GM19438 (cell line): ENCODE measurements around the gene BRME1.
"Not testable (repeated sequence)": the region's sequence is repeated elsewhere in the genome, so short reads cannot be mapped to it uniquely, and the experiment has no call there.

Experiments
- ATAC-seq: cut with Tn5 transposase; IDR thresholded peaks from one replicate; pipeline ENCODE4 v1.9.1; 2021; ENCODE audit warnings: low read depth; ENCODE audit not compliant: unreplicated experiment

The BRME1 gene

DNA sequence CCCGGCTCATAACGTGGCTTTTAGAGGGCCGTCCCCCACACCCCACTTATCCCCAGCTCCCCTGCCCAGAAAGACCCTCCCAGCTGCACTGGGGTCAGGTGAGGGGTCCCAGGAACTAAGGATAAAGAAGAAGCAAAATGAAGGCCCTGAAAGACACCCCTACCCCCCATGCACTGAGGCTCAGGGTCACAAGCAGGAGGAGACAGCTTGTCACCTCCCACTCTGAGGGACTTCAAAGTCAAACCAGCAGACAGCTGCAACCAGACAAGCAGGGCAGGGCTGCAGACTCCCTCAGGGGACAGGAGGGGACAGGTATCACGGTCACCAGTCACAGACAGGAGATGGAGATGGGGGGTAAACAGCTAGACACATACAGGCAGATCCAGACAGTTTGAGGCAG is 35.0 kb downstream of the BRME1 start:
- ATAC-seq = no peak

DNA sequence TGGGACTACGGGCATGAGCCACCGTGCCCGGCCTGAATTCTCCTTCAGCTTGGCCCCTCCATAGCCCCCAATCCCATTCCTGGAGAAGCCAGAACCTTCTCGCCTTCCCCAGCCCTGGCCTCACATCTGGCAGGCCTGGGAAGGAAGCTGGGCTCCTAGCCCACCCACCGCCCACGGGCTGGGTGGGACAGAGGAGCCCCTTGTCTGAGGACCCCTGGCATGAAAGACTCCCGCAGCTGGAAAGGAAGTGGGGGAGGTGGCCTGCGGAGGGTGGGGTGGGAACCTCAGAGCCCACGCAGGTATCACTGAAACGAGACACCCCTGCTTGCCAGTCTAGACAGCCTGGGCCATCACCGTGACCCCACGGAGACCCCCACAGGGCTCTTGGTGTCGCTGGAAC is 36.6 kb downstream of the BRME1 start:
- ATAC-seq = no peak

DNA sequence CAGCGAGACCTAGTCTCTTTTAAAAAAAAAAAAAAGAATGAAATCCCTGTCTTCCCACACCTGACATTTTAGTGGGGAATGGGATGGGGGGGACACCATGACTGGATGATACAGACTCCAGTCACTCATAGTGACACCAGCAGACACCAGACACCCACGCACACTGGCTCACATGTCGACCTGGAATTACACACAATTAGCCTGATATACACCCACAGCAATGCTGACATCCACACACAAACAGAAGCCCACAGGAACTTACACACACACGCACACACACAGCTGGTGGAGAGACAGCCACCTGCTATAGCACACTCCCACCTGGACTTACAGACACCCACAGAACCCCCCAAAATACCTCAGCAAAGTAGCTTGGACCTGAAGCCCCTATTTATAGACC is 37.3 kb downstream of the BRME1 start:
- ATAC-seq = no peak

- no peak for ATAC-seq
Measured at GRCh38 chr19:13866463-13867046, 39.4 kb downstream of the BRME1 start.

DNA sequence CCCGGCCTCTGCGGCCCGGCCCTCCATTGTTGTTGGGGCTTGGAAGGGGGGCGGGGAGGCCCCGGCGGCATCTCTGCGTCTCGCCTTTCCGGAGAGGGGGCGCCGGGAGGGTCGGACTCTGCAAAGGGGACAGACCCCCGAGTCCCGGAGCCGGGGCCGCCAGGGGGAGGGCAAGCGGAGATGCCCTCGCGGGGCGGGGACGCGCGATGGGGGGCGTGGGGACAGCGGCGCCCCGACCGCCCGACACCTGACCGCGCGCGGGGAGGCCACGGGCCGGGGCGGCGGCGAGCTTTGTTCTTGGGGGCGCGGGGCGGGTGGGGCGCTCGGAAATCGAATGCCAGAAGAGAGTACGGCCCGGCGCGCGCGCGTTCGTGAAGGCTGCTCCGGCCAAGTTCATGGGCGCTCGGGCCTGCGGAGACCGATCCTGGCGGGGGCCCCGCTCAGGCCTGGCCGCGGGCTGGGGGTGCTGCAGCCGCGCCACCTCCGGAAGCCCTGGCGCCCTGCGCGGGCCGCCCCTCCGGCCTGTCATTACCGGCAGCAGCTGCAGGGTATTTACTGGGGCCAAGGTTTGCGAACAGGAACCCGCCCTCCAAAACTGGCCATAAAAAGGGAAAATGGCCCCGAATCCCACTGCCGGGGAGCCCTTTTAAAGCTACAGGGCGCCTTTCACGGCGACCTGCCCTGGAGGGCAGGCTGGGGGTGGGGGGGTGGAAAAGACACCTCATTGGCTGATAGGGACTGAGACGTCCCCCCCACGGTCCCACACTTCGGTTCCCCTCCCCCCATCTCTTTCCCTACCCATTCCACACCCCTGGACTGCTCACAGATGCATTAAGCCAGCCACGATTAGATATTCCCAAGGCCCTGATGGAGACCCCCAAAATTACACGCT is 40.1 kb downstream of the BRME1 start:
- no peak for ATAC-seq

GRCh38 chr19:13864667-13865570 is 41.0 kb downstream of the BRME1 start:
- no peak for ATAC-seq

DNA sequence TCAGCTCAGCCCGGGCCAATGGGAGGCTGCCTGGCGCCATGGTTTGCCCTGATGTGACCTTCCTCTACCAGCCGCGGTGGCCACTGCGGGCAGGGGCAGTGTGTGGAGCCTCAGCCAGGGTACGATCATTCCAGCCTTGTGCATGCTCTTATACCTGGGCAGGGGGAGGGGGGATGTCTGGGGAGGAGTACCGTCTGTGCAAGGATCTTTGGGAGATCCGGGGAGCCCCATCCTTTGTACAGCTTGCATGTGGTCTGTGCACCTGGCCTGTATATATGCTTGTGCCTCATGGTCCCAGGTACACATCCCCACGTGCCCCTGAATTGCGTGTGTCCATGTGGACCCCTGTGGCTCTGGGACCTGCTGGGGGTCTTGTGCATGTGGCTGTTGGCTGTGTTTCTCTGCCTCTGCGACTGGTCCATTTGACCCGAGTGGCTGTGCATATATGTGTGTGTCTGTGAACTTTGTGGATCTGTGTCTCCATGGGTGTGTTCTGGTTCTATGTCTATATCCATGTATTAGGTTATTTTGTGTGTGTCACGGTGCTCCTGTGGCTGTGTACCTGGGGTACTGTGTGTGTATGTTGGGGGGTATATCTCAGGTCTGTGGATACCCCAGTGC is 41.8 kb downstream of the BRME1 start:
- no peak for ATAC-seq

- ATAC-seq = peak; percentile 72
Measured at GRCh38 chr19:13861714-13862531, 44.0 kb downstream of the BRME1 start.

- peak; percentile 11 for ATAC-seq
Measured at GRCh38 chr19:13861392-13861713, 44.6 kb downstream of the BRME1 start.

DNA sequence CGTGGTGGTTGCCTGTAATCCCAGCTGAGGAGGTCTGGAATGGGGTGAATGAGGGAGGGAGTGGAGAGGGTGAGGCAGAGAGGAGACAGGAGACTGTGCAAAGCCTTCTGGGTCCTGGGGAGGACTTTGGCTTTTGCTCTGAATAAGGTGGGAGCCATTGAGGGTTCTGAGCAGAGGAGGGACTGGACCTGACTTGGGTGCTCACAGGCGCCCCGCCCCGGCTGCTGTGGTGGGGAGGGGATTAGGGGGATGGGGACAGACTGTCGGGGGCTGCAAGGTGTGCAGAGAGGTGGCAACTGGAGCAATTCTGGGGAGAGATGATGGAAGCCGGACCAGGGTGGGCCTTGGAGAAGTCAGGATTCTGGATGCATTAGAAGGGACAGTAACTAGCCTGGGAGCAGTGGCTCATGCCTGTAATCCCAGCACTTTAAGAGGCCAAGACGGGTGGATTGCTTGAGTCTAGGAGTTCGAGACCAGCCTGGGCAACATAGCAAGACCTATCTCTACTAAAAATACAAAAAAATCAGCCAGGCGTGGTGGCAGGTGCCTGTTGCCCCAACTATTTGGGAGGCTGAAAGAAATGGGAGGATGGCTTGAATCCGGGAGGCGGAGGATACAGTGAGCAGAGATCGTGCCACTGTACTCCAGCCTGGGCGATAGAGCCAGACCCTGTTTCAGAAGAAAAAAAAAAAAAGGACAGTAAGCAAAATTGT is 45.1 kb downstream of the BRME1 start:
- no peak for ATAC-seq

GRCh38 chr19:13859361-13859880 is 46.5 kb downstream of the BRME1 start:
- no peak for ATAC-seq

DNA sequence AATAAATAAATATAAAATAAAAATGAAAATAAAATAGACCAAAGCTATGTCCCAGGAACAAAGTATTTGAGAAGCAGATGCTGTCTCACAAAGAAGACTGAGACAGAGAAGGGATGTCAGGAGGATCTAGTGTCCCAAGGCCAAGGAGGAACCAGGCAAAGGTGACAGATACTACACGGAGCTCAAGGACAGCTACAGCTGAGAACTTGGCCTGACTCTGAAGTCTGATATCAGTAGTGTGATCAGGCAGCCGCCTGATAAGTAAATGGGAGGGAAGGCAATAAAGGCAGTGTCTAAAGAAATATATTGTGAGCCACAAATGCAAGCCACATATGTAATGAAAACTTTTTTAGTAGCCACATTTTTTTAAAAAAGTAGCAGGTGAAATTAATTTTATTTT is 49.4 kb downstream of the BRME1 start:
- no peak for ATAC-seq

DNA sequence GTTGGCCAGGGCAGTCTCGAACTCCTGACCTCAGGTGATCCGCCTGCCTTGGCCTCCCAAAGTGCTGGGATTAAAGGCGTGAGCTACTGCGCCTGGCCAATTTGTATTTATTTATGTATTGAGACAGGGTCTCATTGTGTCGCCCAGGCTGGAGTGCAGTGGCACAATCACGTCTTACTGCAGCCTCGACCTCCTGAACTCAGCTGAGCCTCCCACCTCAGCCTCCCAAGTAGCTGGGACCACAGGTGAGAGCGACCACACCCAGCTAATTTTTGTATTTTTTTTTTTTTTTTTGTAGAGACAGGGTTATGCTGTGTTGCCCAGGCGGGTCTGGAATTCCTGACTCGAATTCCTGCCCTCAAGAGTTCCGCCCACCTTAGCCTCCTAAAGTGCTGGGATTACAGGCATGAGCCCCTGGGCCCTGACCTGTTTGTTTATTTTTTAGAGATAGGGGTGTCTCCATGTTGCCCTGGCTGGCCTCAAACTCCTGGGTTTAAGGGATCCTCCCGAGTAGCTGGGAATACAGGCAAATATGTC is 53.7 kb downstream of the BRME1 start:
- not testable (repeated sequence) for ATAC-seq

DNA sequence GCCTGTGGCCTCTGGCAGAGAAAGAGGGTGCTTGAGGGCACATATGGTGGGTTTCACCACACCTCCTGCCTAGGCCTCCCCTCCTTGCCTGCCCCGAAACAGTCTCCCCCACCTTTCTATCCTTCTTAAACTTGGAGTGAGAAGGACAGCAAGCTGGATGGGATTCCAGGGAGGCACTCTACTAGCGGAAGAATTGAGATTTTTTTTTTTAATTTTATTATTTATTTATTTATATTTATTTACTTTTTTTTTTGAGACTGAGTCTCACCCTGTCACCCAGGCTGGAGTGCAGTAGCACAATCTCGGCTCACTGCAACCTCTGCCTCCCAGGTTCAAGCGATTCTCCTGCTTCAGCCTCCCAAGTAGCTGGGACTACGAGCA is 54.2 kb downstream of the BRME1 start:
- not testable (repeated sequence) for ATAC-seq

GRCh38 chr19:13850910-13851733 is 54.8 kb downstream of the BRME1 start:
- ATAC-seq = no peak

DNA sequence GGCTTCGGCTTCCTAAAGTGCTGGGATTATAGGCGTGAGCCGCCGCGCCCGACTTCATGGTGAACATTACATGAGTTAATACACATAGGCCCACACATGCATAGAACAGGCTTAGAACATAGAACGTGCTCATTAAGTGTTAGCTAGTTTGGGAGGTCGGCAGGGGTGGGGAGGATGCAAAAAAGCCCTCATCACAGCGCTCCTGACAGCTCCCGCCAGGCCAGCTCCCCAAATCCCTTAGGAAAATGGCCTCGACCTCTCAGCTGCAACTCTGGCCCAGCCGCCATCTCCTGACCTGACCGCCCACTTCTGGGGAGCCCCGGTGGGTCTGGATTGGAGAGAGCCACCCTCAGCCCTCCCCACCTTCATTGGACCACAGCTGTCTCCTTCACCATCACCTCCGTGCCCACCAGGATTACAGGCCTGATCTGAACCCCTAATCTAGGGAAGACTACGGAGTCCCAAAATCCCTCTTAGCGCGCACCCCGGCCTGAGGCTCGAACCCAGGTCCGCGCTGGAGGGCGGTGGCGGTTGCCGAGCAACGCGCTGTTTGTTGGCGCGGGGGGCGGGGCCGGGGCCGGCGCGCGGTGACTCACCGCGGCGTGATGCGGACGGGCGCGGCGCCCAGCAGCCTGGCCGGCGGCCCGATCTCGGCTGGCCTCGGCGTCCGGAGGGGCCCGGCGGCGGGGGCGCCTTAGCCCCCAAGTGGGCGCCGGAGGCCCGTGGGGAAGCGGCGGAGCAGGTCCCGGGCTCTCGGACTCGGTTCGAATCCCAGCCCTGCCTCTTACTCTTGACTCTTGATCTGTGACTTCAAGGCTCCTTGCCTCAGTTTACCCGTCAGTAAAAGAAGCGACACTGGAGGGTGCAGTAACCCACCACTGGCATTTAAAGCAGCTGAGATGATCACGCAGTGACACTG is 55.7 kb downstream of the BRME1 start:
- no peak for ATAC-seq
